HT-29 (cell line): ENCODE results near the gene ZBTB48. TPM values are rescaled to one million over a fixed set of nuclear protein-coding genes. Genes with fewer than 3 reads are reported as not detected.

ENCODE experiments used
- DNase-seq: peaks from one replicate; pipeline ENCODE4 v3.0.0-alpha.2; 2015; ENCODE audit warnings: low spot score
- total RNA-seq: library from RNA; depleted of rRNA; stranded (reverse); fragments of >200 nt; shearing (Covaris generic); gene quantifications from 2 replicates; pipeline ENCODE4 v1.2.3, GENCODE V29; 2014

ZBTB48 gene
- total RNA-seq, 1 experiment from 2014 or later, result 28.5 TPM

DNA sequence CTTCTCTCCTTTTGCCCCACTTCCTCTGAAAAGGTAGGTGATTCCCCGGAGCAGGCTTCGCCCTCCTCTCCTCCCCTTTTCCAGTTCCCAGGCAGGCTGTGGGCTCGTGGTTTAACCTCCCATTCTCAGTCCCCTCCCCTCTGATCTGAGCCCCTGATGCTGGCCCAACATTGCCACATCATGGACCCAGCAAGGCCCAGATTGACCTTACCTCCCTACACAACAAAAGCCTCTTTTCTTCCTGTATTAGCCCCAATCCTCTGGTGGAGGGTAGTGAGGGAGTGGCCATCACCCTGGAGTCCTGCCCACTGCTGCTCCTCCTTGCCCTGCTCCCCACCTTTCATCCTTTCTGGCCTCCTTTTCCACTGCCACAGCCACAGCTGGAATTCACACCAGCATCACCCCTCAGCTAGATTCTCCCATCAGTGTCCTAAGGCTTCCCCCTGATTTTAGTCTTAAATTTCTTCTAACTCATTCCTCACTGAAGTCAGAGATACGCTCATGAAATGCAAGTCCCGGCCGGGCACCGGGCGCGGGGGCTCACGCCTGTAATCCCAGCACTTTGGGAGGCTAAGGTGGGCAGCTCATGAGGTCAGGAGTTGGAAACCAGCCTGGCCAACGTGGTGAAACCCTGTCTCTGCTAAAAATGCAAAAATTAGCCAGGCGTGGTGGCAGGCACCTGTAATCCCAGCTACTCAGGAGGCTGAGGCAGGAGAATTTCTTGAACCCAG is 7.0 kb upstream of the ZBTB48 start:
- no peak for DNase-seq

DNA sequence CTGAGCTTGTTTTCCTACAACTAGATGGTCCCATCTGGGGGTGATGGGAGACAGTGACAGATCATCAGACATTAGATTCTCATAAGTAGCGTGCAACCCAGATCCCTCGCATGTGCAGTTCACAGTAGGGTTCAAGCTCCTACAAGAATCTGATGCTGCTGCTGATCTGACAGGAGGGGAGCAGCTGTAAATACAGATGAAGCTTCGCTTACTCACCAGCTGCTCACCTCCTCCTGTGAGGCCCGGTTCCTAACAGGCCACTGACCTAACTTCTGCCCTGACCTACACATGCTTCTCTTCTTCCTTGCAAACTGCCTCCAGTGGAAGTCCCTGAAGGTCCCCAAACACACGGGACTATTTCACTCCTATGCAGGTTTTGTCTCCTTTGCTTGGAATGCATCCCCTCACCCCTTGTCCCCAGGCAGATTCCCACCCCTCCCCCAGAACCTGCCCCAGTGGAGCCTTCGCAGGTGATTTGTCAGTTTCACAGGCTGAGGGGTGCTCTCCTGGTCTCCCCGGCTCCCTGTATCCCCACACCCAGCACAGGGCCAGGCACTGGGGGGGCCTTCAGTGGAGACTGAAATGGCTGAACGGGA is 5.7 kb upstream of the ZBTB48 start:
- DNase-seq, result no peak

DNA sequence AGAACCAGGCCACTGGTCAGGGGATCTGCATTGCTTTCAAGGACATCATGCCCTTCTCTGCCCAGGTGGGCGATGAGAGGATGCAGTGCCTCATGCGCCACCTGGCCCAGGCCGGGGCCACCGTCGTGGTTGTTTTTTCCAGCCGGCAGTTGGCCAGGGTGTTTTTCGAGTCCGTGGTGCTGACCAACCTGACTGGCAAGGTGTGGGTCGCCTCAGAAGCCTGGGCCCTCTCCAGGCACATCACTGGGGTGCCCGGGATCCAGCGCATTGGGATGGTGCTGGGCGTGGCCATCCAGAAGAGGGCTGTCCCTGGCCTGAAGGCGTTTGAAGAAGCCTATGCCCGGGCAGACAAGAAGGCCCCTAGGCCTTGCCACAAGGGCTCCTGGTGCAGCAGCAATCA is 5.0 kb upstream of the ZBTB48 start:
- no peak for DNase-seq

DNA sequence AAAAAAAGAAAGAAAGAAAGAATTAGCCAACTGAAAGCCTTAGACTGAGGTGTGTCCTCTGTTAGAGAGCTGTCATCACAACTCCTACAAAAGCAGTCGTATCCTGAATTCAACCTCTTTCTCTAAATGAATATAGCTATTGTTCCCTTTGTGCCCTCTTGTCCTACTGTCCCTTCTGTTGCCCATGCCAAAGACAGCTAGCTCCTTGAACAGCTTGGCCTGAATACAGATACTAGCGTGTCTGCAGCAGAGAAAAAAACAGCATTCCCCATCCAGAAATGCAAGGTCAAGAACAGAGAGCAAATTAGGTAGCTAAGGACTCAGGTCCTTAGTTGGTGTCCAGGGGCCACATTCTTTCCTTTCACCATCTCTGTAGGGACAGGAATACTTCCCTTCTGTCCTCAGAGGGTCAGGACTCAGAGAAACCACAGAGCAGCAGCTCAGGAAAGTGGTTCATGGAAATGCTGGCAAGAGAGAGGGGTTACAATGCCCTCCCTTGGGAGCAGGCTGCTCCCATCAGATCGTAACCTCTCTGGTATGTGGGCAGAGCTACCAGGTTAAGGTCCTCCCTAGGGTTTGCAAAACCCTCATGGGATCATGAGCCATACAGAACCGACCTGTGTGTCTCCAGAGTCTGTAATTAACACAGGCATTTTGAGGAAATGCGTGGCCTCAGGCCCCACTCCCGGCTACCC is 1.8 kb upstream of the ZBTB48 start:
- DNase-seq, result peak; percentile 66

DNA sequence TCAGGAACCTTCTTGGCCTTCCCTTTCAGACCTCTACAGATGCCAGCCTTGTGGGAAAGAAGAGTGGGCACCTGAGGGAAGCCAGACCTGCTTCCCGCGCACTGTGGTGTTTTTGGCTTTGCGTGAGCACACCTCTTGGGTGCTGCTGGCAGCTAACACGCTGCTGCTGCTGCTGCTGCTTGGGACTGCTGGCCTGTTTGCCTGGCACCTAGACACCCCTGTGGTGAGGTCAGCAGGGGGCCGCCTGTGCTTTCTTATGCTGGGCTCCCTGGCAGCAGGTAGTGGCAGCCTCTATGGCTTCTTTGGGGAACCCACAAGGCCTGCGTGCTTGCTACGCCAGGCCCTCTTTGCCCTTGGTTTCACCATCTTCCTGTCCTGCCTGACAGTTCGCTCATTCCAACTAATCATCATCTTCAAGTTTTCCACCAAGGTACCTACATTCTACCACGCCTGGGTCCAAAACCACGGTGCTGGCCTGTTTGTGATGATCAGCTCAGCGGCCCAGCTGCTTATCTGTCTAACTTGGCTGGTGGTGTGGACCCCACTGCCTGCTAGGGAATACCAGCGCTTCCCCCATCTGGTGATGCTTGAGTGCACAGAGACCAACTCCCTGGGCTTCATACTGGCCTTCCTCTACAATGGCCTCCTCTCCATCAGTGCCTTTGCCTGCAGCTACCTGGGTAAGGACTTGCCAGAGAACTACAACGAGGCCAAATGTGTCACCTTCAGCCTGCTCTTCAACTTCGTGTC is 995 bp upstream of the ZBTB48 start:
- DNase-seq, result no peak

DNA sequence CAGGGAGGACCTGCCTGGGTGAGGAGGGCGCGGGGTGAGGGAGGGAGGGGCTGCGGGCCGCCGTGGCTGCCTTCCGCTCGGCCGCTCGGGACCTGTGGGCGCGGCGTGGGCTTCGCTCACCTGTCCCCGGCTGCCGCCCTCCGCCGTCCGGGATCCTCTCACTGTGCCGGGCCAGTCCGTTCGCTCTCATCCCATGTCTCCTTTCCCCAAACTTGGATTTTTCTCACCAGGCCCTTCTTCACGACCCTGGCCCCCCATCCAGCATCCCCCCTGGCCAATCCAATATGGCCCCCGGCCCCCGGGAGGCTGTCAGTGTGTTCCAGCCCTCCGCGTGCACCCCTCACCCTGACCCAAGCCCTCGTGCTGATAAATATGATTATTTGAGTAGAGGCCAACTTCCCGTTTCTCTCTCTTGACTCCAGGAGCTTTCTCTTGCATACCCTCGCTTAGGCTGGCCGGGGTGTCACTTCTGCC is 362 bp downstream of the ZBTB48 start:
- DNase-seq, result no peak

DNA sequence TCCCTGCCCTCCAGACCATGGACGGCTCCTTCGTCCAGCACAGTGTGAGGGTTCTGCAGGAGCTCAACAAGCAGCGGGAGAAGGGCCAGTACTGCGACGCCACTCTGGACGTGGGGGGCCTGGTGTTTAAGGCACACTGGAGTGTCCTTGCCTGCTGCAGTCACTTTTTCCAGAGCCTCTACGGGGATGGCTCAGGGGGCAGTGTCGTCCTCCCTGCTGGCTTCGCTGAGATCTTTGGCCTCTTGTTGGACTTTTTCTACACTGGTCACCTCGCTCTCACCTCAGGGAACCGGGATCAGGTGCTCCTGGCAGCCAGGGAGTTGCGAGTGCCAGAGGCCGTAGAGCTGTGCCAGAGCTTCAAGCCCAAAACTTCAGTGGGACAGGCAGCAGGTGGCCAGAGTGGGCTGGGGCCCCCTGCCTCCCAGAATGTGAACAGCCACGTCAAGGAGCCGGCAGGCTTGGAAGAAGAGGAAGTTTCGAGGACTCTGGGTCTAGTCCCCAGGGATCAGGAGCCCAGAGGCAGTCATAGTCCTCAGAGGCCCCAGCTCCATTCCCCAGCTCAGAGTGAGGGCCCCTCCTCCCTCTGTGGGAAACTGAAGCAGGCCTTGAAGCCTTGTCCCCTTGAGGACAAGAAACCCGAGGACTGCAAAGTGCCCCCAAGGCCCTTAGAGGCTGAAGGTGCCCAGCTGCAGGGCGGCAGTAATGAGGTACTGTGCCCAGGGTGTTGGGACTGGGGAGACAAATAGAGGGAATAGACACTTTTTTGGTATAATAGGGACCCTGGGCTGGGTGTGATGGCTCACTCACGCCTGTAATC is 1.0 kb downstream of the ZBTB48 start:
- no peak for DNase-seq

DNA sequence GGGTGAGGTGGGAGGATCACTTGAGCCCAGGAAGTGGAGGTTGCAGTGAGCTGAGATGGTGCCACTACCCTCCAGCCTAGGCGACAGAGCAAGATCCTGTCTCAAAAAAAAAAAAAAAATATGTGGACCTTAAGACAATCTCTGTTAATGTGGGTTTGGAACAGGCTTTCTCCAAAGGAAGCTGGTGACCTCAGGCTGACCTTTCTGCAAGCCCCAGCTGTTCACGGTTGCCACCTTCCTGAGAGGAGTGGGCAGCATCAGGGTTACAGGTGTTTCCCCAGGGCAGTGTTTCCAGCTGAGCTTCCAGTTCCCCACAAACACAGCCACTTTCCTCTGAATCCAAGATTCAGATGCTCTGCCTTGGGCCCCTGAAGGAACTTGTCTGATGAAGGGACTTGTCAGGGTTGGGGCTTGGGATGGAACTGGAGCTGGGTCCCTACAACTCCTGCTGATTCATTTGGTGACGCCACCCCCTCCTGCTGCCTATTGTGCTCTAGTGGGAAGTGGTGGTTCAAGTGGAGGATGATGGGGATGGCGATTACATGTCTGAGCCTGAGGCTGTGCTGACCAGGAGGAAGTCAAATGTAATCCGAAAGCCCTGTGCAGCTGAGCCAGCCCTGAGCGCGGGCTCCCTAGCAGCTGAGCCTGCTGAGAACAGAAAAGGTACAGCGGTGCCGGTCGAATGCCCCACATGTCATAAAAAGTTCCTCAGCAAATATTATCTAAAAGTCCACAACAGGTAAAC is 1.9 kb downstream of the ZBTB48 start:
- peak; percentile 23 for DNase-seq

DNA sequence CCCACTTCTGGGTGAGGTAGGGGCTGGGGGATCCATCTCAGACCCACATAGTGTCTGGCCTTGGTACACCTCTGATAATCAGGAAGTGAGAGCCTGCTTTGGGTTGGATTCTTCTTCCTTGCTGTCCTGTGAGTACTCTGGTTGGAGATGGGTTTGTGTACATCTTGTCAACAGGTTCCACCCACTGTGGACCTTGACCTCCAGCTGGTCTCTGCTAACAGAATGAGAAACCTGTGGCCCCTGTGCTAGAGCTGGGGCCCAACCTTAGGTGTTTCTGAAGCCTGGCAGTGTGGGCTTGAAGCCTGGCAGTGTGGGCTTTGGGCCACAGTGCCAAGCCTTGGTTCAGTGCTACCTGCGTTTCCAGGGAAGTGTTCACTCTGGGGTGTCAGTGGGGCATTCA is 2.6 kb downstream of the ZBTB48 start:
- DNase-seq, result peak; percentile 86

DNA sequence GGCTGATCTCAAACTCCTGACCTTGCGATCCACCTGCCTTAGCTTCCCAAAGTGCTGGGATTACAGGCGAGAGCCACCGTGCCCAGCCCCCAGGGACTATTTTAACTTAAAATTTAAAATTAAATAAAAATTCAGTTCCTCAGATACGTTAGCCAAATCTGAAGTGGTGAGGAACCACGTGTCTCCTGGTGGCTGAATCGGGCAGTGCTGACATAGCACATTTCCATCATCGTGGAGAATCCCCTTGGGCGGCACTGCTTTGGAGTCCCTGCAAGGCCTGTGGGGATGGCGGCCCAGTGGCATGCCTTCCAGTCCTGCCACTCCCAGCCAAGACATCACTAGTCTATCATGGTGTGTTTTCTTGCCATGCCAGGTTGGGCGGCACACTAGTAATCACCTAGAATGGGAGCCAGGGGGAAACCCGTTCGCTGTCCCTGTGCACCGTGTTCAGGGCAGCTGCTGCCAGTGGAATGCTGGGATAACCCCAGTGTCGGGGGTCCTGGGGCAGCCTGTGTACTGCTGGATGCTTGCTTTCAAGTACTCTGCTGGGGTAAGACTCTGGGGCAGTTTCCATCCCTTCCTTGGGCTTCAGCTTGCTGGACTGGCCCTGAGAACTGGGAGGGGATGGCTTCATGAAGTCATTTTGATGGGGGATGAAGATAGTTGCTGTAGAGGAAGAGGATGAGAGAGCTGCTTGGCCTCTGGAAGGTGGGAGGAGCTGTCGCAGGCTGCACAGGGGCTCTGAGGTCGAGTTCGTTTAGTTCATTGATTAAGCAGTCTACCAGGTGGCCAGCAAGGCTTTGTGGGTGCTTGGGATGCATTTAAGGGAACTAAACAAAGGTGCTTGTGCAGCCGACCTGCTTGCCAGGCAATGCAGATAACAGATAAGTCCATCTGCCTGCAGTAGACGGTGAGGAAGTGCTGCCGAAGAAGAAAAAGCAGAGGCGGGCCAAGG is 4.6 kb downstream of the ZBTB48 start:
- DNase-seq, result no peak

DNA sequence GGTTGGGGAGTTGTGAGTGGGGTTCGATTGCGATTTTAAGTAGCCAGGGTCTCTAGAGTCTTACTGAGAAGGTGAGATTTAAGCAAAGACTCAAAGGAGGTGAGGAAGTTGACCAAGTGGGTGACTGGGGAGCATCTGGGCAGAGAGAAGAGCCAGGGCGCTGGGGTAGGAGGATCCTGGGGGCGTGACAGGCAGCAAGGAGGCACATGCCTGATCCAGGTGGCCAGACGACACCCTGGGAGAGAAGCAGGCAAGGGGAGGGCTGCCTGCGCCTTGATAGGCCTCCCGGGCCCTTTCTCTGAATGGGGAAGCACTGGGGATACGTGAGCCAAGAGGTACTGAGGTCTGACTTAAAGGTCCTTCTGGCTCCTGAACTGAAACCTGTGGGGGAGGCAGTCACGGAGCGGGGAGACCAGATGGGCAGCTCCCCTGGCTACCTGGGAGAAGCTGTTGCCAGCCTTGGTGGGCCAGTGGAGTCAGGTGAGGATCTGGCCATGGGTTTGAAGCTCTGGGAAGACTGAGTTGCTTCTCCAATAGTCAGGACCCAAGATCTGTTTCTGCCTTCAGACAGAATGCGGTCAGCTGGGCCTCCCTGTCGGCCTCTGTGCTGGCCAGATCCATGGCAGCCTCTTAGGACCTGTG is 5.4 kb downstream of the ZBTB48 start:
- no peak for DNase-seq

DNA sequence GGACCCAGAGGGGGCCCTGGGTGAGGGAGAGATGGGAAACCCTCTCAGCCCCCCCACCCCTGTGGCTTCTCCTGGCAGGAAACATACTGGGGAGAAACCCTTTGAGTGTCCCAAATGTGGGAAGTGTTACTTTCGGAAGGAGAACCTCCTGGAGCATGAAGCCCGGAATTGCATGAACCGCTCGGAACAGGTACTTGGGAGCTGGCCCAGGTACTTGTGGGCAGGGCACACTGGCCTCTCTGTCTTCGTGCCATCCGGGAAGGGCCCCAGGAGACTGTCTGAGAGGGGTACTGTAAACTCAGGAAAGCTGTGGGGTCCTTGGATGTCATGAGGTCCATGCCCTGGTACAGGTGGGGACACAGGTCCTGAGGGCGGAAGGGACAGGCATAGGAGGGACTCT is 6.0 kb downstream of the ZBTB48 start:
- no peak for DNase-seq

DNA sequence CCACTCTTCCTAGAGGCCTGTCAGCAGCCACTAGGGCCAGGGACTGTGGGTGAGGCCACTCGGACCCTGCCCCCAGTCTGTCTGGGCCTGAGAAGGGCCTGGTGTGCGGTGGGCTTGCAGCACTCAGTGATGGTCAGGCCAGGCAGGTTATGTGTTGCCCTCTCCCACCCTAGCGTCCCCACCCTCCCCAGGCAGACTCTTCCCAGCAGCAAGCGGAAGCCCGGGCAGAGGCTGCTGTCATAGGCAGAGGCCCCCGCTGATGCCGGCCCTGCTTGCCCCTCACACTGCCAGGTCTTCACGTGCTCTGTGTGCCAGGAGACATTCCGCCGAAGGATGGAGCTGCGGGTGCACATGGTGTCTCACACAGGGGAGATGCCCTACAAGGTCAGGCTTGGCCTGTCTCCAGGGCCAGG is 6.6 kb downstream of the ZBTB48 start:
- no peak for DNase-seq

DNA sequence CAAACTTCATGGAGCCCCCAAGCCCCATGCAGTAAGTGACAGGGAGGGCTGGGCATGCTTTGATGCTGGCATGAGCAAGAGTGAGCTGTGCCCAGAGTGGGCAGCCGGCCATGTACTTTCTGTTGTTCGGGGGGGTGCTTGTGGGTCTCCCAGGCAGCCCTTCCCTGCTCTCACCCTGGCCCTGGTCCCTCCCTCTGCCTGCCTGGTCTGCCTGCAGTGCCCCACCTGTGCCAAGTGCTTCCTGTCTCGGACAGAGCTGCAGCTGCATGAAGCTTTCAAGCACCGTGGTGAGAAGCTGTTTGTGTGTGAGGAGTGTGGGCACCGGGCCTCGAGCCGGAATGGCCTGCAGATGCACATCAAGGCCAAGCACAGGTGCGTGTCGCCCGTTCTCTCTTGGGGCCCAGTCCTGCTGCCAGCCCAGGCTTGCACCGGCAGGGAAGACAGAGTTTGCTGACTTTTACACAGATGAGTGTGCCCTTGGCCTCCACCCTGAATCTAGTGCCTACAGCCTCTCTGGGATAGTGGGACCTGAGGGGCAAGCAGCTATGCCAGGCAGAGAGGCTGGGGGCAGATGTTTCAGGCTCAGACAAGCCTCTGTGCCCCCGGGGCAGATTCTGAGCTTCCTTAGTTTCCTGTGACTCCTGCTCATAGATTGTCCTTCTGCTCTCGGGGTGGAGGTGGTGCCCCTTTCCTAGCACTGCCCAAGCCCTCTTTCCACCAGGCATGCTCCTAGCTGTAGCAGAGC is 7.6 kb downstream of the ZBTB48 start:
- DNase-seq, result no peak

DNA sequence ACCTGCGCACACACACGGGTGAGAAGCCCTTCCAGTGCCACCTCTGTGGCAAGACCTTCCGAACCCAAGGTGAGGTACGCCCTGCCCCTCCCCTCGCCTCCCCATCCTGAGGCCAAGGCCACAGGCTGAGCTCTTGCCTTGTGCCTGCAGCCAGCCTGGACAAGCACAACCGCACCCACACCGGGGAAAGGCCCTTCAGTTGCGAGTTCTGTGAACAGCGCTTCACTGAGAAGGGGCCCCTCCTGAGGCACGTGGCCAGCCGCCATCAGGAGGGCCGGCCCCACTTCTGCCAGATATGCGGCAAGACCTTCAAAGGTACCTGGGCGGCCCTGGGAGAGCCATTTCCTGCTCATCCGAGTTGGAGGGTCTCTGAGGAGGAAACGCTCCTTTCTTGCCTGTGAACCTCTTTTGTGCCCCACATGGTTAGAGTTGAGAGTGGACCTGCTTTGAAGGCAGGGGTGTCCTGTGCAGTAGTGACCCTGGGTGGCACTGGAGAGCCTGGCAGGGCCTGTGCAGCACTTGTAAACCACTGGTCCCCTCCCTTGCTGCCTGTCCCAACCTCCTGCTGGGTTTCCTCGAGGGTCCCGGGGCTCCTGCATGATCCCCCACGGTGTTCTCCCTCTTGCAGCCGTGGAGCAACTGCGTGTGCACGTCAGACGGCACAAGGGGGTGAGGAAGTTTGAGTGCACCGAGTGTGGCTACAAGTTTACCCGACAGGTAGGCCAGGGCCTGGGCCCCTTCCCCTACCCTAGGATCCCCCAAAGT is 8.5 kb downstream of the ZBTB48 start:
- no peak for DNase-seq

DNA sequence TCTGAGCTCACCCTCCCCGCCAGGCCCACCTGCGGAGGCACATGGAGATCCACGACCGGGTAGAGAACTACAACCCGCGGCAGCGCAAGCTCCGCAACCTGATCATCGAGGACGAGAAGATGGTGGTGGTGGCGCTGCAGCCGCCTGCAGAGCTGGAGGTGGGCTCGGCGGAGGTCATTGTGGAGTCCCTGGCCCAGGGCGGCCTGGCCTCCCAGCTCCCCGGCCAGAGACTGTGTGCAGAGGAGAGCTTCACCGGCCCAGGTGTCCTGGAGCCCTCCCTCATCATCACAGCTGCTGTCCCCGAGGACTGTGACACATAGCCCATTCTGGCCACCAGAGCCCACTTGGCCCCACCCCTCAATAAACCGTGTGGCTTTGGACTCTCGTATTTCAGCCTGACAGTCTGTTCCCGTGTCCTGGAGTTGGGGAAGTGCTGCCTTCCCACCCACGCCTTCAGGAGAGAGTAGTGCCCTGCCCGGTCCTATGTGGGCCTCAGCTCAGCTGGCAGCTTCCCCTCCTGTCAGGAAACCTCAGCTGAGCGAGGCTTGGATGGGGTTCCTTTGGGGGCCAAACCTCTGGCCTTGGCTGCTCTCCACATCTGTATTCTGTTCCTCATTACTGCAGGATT is 9.2 kb downstream of the ZBTB48 start:
- no peak for DNase-seq

DNA sequence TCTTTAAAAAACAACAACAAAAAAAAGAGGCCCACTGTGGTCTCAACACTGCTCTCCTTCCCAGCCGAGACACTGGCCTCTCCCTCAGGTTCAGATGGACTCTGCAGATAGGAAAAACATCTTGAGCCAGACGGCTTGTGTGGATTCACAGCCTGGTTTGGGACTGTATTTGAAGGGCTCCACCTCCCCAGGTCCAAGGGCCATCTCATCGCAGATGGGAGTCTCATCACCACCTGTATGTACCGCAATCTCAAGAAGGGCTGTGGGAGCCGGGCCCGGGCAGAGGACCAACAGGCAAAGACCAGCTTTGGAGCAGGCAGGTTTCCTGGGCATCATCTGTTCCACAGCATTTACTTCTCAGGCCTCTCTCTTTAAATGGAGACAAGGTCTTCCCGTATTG is 10.3 kb downstream of the ZBTB48 start:
- DNase-seq, result no peak
